ENCODE results near the gene CES2.

Gene CES2

GRCh38 chr16:66949472-66949871, 14.2 kb downstream of the CES2 start:
- Mint-ChIP-seq H3K27ac (no peak overlapping the region), H3K4me3 (no peak overlapping the region), H3K36me3 (ENCODE audit: low read depth) (peaks cover 3% of the 10 kb centered on the region), H3K27me3 (ENCODE audit: low read depth) (peaks cover 8% of the 10 kb centered on the region), H3K4me1 (no peaks in the 10 kb centered on the region), H3K9me3 (peaks cover 7% of the 10 kb centered on the region)
- TF ChIP-seq CTCF (IDR thresholded peaks at IDR 0.05; ENCODE audit: unreplicated experiment in 3 of 3): no peak

GRCh38 chr16:66950437-66950836, 15.1 kb downstream of the CES2 start:
- peaks cover 3% of the 10 kb centered on the region for H3K36me3 Mint-ChIP-seq (ENCODE audit: low read depth)
- H3K27ac Mint-ChIP-seq: no peak overlapping the region
- no peaks in the 10 kb centered on the region for H3K4me1 Mint-ChIP-seq
- no peak overlapping the region for H3K4me3 Mint-ChIP-seq
- TF ChIP-seq CTCF (IDR thresholded peaks at IDR 0.05; ENCODE audit: unreplicated experiment in 3 of 3): no peak
- peaks cover 12% of the 10 kb centered on the region for H3K27me3 Mint-ChIP-seq (ENCODE audit: low read depth)
- peaks cover 7% of the 10 kb centered on the region for H3K9me3 Mint-ChIP-seq

GRCh38 chr16:66950971-66951790, 15.9 kb downstream of the CES2 start:
- peaks cover 7% of the 10 kb centered on the region for H3K9me3 Mint-ChIP-seq

GRCh38 chr16:66952430-66953110, 17.3 kb downstream of the CES2 start:
- no peak for TF ChIP-seq CTCF (IDR thresholded peaks at IDR 0.05; ENCODE audit: unreplicated experiment in 3 of 3)
- no peak overlapping the region for H3K27ac Mint-ChIP-seq
- H3K9me3 Mint-ChIP-seq: peaks cover 7% of the 10 kb centered on the region
- peaks cover 3% of the 10 kb centered on the region for H3K36me3 Mint-ChIP-seq (ENCODE audit: low read depth)
- no peak overlapping the region for H3K4me3 Mint-ChIP-seq
- H3K4me1 Mint-ChIP-seq: no peaks in the 10 kb centered on the region
- peaks cover 15% of the 10 kb centered on the region for H3K27me3 Mint-ChIP-seq (ENCODE audit: low read depth)

More at GRCh38 chr16:66950971-66951790, 15.9 kb downstream of the CES2 start:
- TF ChIP-seq CTCF (IDR thresholded peaks at IDR 0.05; ENCODE audit: unreplicated experiment in 3 of 3): no peak
- Mint-ChIP-seq H3K4me1 (no peaks in the 10 kb centered on the region), H3K27me3 (ENCODE audit: low read depth) (peaks cover 15% of the 10 kb centered on the region), H3K36me3 (ENCODE audit: low read depth) (peaks cover 3% of the 10 kb centered on the region), H3K4me3 (no peak overlapping the region), H3K27ac (no peak overlapping the region)

- no peak for TF ChIP-seq CTCF (IDR thresholded peaks at IDR 0.05; ENCODE audit: unreplicated experiment in 3 of 3)
- H3K36me3 Mint-ChIP-seq (ENCODE audit: low read depth): peaks cover 3% of the 10 kb centered on the region
- H3K27ac Mint-ChIP-seq: no peak overlapping the region
- H3K4me3 Mint-ChIP-seq: no peak overlapping the region
- peaks cover 7% of the 10 kb centered on the region for H3K9me3 Mint-ChIP-seq
- H3K4me1 Mint-ChIP-seq: no peaks in the 10 kb centered on the region
- peaks cover 17% of the 10 kb centered on the region for H3K27me3 Mint-ChIP-seq (ENCODE audit: low read depth)
Measured at GRCh38 chr16:66953462-66954096, 18.3 kb downstream of the CES2 start.

Data from nephron (organoid).